OCI-LY3 (cell line): ENCODE data around the gene LCA5L.

ENCODE experiments used
- CTCF ChIP-seq: fragments of 200-600, 300-600 bp; sonication (generic); IDR thresholded peaks from 2 replicates; pipeline ENCODE4 v1.5.1; 2014; ENCODE audit warnings: antibody characterized with exemption, low read length, low read depth
- EZH2phosphoT487 ChIP-seq: fragments of 200-600 bp; shearing (Covaris generic); IDR thresholded peaks from 2 replicates; pipeline ENCODE4 v1.6.1; 2018; ENCODE audit warnings: antibody characterized with exemption, mixed run types, low read depth

- no peak for TF ChIP-seq CTCF
- no peak for TF ChIP-seq EZH2phosphoT487
These were observed 79.0 kb downstream of the LCA5L start for GRCh38 chr21:39366563-39366962.
